HepG2 (cell line): ENCODE measurements around the gene ERC1.

Experiments used
- EP300 ChIP-seq, 3 experiments: sonication (generic) in 1 of 3; formaldehyde crosslinking in 1 of 3; IDR thresholded peaks; 2 replicates each; pipeline versions ENCODE4 v1.5.1 to v1.6.1; 2011 to 2020; ENCODE audit warnings: low read depth in 2 of 3, low read length in 2 of 3, borderline replicate concordance in 1 of 3, improper control_type of control experiment in 1 of 3, mild to moderate bottlenecking in 1 of 3, missing genetic modification reagents in 1 of 3, moderate library complexity in 1 of 3
- ESRRA ChIP-seq: sonication (generic); formaldehyde crosslinking; IDR thresholded peaks from 2 replicates; pipeline ENCODE4 v1.5.1; 2020; ENCODE audit warnings: mild to moderate bottlenecking, low read depth, missing genetic modification reagents
- MEIS1 ChIP-seq: sonication (generic); formaldehyde crosslinking; IDR thresholded peaks from 2 replicates; pipeline ENCODE4 v1.9.0; 2021; ENCODE audit warnings: mild to moderate bottlenecking, missing genetic modification reagents, moderate library complexity, borderline replicate concordance
- MIER2 ChIP-seq: IDR thresholded peaks from 2 replicates; pipeline ENCODE4 v1.6.1; 2016; ENCODE audit warnings: missing biosample characterization, missing genetic modification reagents
- NR2F1 ChIP-seq, 2 experiments: fragments of 450-650 bp in 1 of 2; formaldehyde crosslinking in 1 of 2; IDR thresholded peaks; 2 replicates each; pipeline versions ENCODE4 v1.5.0 to v1.6.1; 2016 to 2020; ENCODE audit warnings: mild to moderate bottlenecking in 1 of 2, missing compliant biosample characterization in 1 of 2, missing genetic modification reagents in 1 of 2, moderate library complexity in 1 of 2
- PCBP2 ChIP-seq: fragments of 200-400 bp; formaldehyde crosslinking; optimal IDR thresholded peaks from 2 replicates; pipeline ENCODE3; 2018; ENCODE audit warnings: low read length, low read depth; ENCODE audit not compliant: poor library complexity, severe bottlenecking
- TAF1 ChIP-seq: sonication (generic); formaldehyde crosslinking; IDR thresholded peaks from 2 replicates; pipeline ENCODE4 v1.4.0; 2020; ENCODE audit warnings: missing genetic modification reagents
- ZFX ChIP-seq: sonication (generic); formaldehyde crosslinking; IDR thresholded peaks from 2 replicates; pipeline ENCODE4 v1.4.0; 2020; ENCODE audit warnings: mild to moderate bottlenecking, low read depth, missing genetic modification reagents, moderate library complexity
- ZNF720 ChIP-seq: sonication (generic); formaldehyde crosslinking; IDR thresholded peaks from 2 replicates; pipeline ENCODE4 v1.4.0; 2020; ENCODE audit warnings: missing genetic modification reagents
- TF ChIP-seq, protein P1 (sequence below): sonication (generic); formaldehyde crosslinking; IDR thresholded peaks from 2 replicates; pipeline ENCODE4 v1.5.0; 2020; ENCODE audit warnings: mild to moderate bottlenecking, missing genetic modification reagents
- TF ChIP-seq, protein P2 (sequence below): sonication (generic); formaldehyde crosslinking; IDR thresholded peaks from 2 replicates; pipeline ENCODE4 v1.5.0; 2020; ENCODE audit warnings: mild to moderate bottlenecking, missing genetic modification reagents, moderate library complexity
- TF ChIP-seq, protein P3 (sequence below): sonication (generic); formaldehyde crosslinking; IDR thresholded peaks from 2 replicates; pipeline ENCODE4 v1.8.1; 2023; ENCODE audit warnings: missing genetic modification reagents, inconsistent platforms, borderline replicate concordance

DNA sequence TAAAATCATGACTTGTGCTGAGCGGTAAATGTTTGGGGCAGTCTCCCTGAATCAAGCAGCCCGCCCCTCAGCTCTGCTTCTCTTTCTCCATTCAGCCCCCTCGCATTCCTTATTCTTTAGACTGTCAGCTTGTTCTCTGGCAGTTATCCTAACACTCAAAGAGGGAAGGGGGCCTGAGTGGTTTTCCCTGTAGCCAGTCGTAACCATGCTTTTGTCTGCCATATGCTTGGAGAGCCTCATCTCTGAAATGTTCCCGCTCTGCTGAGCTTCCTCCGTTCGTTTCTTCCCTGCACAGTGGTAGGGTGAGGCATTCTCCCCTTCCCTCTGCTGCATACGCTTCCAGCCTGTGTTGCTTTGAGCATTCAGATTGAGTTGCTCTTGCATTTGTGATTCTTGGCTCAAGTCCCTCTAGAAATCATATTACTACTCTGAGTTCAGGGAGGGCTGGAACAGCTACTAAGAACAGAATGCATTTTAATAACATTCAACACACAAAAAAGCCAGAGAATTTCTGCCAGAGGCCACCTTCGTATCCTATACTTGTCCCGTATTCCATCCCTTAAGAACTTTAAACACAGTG, 483.6 kb downstream of the ERC1 start:
- TF ChIP-seq TAF1 (CRISPR knock-in tag): no peak
- TF ChIP-seq MEIS1 (CRISPR knock-in tag): no peak
- TF ChIP-seq, protein P1, sequence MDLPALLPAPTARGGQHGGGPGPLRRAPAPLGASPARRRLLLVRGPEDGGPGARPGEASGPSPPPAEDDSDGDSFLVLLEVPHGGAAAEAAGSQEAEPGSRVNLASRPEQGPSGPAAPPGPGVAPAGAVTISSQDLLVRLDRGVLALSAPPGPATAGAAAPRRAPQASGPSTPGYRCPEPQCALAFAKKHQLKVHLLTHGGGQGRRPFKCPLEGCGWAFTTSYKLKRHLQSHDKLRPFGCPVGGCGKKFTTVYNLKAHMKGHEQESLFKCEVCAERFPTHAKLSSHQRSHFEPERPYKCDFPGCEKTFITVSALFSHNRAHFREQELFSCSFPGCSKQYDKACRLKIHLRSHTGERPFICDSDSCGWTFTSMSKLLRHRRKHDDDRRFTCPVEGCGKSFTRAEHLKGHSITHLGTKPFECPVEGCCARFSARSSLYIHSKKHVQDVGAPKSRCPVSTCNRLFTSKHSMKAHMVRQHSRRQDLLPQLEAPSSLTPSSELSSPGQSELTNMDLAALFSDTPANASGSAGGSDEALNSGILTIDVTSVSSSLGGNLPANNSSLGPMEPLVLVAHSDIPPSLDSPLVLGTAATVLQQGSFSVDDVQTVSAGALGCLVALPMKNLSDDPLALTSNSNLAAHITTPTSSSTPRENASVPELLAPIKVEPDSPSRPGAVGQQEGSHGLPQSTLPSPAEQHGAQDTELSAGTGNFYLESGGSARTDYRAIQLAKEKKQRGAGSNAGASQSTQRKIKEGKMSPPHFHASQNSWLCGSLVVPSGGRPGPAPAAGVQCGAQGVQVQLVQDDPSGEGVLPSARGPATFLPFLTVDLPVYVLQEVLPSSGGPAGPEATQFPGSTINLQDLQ (CRISPR knock-in tag): no peak
- no peak for TF ChIP-seq EP300 (IDR thresholded peaks at IDR 0.05; ENCODE audit: low read depth in 2 of 2, low read length in 2 of 2)
- TF ChIP-seq EP300 (CRISPR knock-in tag; IDR thresholded peaks at IDR 0.05; ENCODE audit: borderline replicate concordance): no peak
- TF ChIP-seq PCBP2: no peak
- TF ChIP-seq ZNF720: no peak
- no peak for TF ChIP-seq ESRRA (CRISPR knock-in tag)
- TF ChIP-seq, protein P2, sequence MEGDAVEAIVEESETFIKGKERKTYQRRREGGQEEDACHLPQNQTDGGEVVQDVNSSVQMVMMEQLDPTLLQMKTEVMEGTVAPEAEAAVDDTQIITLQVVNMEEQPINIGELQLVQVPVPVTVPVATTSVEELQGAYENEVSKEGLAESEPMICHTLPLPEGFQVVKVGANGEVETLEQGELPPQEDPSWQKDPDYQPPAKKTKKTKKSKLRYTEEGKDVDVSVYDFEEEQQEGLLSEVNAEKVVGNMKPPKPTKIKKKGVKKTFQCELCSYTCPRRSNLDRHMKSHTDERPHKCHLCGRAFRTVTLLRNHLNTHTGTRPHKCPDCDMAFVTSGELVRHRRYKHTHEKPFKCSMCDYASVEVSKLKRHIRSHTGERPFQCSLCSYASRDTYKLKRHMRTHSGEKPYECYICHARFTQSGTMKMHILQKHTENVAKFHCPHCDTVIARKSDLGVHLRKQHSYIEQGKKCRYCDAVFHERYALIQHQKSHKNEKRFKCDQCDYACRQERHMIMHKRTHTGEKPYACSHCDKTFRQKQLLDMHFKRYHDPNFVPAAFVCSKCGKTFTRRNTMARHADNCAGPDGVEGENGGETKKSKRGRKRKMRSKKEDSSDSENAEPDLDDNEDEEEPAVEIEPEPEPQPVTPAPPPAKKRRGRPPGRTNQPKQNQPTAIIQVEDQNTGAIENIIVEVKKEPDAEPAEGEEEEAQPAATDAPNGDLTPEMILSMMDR (CRISPR knock-in tag): no peak
- TF ChIP-seq MIER2 (CRISPR knock-in tag): no peak
- TF ChIP-seq ZFX (CRISPR knock-in tag): no peak
- TF ChIP-seq NR2F1 (CRISPR knock-in tag; IDR thresholded peaks at IDR 0.05): no peak
- TF ChIP-seq, protein P3, sequence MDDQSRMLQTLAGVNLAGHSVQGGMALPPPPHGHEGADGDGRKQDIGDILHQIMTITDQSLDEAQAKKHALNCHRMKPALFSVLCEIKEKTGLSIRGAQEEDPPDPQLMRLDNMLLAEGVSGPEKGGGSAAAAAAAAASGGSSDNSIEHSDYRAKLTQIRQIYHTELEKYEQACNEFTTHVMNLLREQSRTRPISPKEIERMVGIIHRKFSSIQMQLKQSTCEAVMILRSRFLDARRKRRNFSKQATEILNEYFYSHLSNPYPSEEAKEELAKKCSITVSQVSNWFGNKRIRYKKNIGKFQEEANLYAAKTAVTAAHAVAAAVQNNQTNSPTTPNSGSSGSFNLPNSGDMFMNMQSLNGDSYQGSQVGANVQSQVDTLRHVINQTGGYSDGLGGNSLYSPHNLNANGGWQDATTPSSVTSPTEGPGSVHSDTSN (CRISPR knock-in tag): no peak
